H1 (cell line): ENCODE measurements around the gene RFX2. TPM values are rescaled to one million over a fixed set of nuclear protein-coding genes. Genes with fewer than 3 reads are reported as not detected.

Source experiments
- CTCF ChIA-PET: fragments of 300-600 bp; sonication (Branson Sonifier 250); formaldehyde crosslinking; loops from one replicate; lab custom pipeline; 2021; ENCODE audit not compliant: partially characterized antibody; lab: Charles Lee
- POLR2A ChIA-PET: fragments of 300-600 bp; sonication (Branson Sonifier 250); formaldehyde crosslinking; loops from one replicate; lab custom pipeline; 2021; ENCODE audit warnings: inconsistent platforms; ENCODE audit not compliant: partially characterized antibody; lab: Charles Lee
- DNase-seq, 2 experiments: peaks; one replicate each; pipeline versions ENCODE4 v3.0.0 to v3.0.0-alpha.2; 2010 to 2022; ENCODE audit warnings: low spot score in 2 of 2, low read depth in 1 of 2, mixed read lengths in 1 of 2
- FAIRE-seq: peaks from 2 replicates; lab custom pipeline; 2011; peaks lifted over from hg19 to GRCh38; lab: Jason Lieb, UNC
- H2AFZ ChIP-seq: 2 replicates; pipeline ENCODE4 v1.8.1; 2012; ENCODE audit warnings: low read length, inconsistent platforms
- H2AK5ac ChIP-seq: 2 replicates; pipeline ENCODE4 v1.6.1; 2013; ENCODE audit warnings: low read depth, low read length
- H2BK120ac ChIP-seq: replicated peaks from 2 replicates; pipeline ENCODE3; 2013; ENCODE audit warnings: low read depth, low read length, inconsistent platforms
- H2BK12ac ChIP-seq: 2 replicates; pipeline ENCODE4 v1.6.1; 2013; ENCODE audit warnings: low read depth, low read length
- H2BK15ac ChIP-seq: 2 replicates; pipeline ENCODE4 v1.6.1; 2013; ENCODE audit warnings: low read length
- H2BK20ac ChIP-seq: 2 replicates; pipeline ENCODE4 v1.6.1; 2013; ENCODE audit warnings: low read length
- H2BK5ac ChIP-seq: 2 replicates; pipeline ENCODE4 v1.6.1; 2013; ENCODE audit warnings: low read depth, low read length
- H3K14ac ChIP-seq: 2 replicates; pipeline ENCODE4 v1.6.1; 2013; ENCODE audit warnings: inconsistent platforms; ENCODE audit not compliant: insufficient read length
- H3K18ac ChIP-seq: 2 replicates; pipeline ENCODE4 v1.6.1; 2013; ENCODE audit warnings: low read length; ENCODE audit errors: extremely low read depth
- H3K23ac ChIP-seq: 2 replicates; pipeline ENCODE4 v1.6.1; 2013; ENCODE audit warnings: inconsistent platforms; ENCODE audit not compliant: insufficient read length
- H3K23me2 ChIP-seq: 2 replicates; pipeline ENCODE4 v1.6.1; 2013; ENCODE audit warnings: low read depth, low read length
- H3K27ac ChIP-seq: 2 replicates; pipeline ENCODE4 v1.6.1; 2011; ENCODE audit warnings: low read depth, low read length, inconsistent platforms
- H3K27me3 ChIP-seq, 4 experiments: replicated peaks in 1 of 4; 1 replicate in 1 of 4; 2 replicates in 3 of 4; pipeline versions ENCODE4 v1.6.1 to v1.8.1; 2011 to 2013; ENCODE audit warnings: low read length in 3 of 4, mild to moderate bottlenecking in 3 of 4, inconsistent platforms in 2 of 4, mixed read lengths in 2 of 4, moderate library complexity in 1 of 4; ENCODE audit not compliant: control insufficient read depth in 3 of 4, insufficient read depth in 3 of 4; ENCODE audit errors: extremely low read depth in 1 of 4
- H3K36me3 ChIP-seq, 4 experiments: 2 replicates each; pipeline versions ENCODE4 v1.6.1 to v1.8.1; 2011 to 2013; ENCODE audit warnings: mild to moderate bottlenecking in 4 of 4, low read length in 3 of 4, moderate library complexity in 2 of 4, control low read depth in 1 of 4, inconsistent platforms in 1 of 4; ENCODE audit not compliant: insufficient read depth in 4 of 4, control insufficient read depth in 2 of 4
- H3K4ac ChIP-seq: replicated peaks from 2 replicates; pipeline ENCODE3; 2013; ENCODE audit warnings: low read length, low read depth, mixed read lengths, inconsistent platforms; ENCODE audit not compliant: insufficient read length
- H3K4me1 ChIP-seq, 4 experiments: replicated peaks in 1 of 4; 1 replicate in 1 of 4; 2 replicates in 3 of 4; pipeline versions ENCODE4 v1.6.1 to v1.8.1; 2011 to 2013; ENCODE audit warnings: low read length in 3 of 4, inconsistent platforms in 2 of 4, mixed read lengths in 1 of 4; ENCODE audit not compliant: insufficient read depth in 4 of 4, control insufficient read depth in 3 of 4
- H3K4me2 ChIP-seq, 2 experiments: 2 replicates each; pipeline versions ENCODE4 v1.6.1 to v1.8.1; 2011 to 2013; ENCODE audit warnings: low read depth in 2 of 2, low read length in 2 of 2, control low read depth in 1 of 2, inconsistent platforms in 1 of 2, mild to moderate bottlenecking in 1 of 2; ENCODE audit not compliant: insufficient read depth in 1 of 2
- H3K4me3 ChIP-seq, 4 experiments: fragments of 200-600, 300-600 bp in 1 of 4; sonication (generic), shearing (Covaris generic), sonication (Bioruptor Twin) in 1 of 4; 2 replicates each; pipeline versions ENCODE4 v1.5.1 to v1.8.1; 2011 to 2016; ENCODE audit warnings: low read length in 4 of 4, low read depth in 3 of 4, control low read depth in 2 of 4, inconsistent platforms in 2 of 4, mild to moderate bottlenecking in 2 of 4, mixed read lengths in 1 of 4, moderate library complexity in 1 of 4; ENCODE audit not compliant: insufficient read depth in 2 of 4; ENCODE audit errors: extremely low read depth in 1 of 4
- H3K56ac ChIP-seq: replicated peaks from 2 replicates; pipeline ENCODE3; 2013; ENCODE audit warnings: low read depth, mild to moderate bottlenecking, mixed read lengths, low read length, inconsistent platforms; ENCODE audit not compliant: insufficient read length
- H3K79me1 ChIP-seq: 2 replicates; pipeline ENCODE4 v1.6.1; 2013; ENCODE audit warnings: low read depth, low read length, control low read depth
- H3K79me2 ChIP-seq, 2 experiments: 2 replicates each; pipeline versions ENCODE4 v1.6.1 to v1.8.1; 2012 to 2013; ENCODE audit warnings: low read length in 2 of 2, mild to moderate bottlenecking in 2 of 2, inconsistent platforms in 1 of 2; ENCODE audit not compliant: insufficient read depth in 2 of 2, control insufficient read depth in 1 of 2
- H3K9ac ChIP-seq, 4 experiments: replicated peaks in 1 of 4; 1 replicate in 1 of 4; 2 replicates in 3 of 4; pipeline versions ENCODE4 v1.6.1 to v1.8.1; 2011 to 2013; ENCODE audit warnings: low read depth in 3 of 4, low read length in 3 of 4, control low read depth in 2 of 4, mild to moderate bottlenecking in 2 of 4, moderate library complexity in 2 of 4, inconsistent platforms in 1 of 4; ENCODE audit errors: extremely low read depth in 1 of 4
- H3K9me3 ChIP-seq, 2 experiments: 2 replicates each; pipeline versions ENCODE4 v1.6.1 to v1.8.1; 2012 to 2013; ENCODE audit warnings: mild to moderate bottlenecking in 2 of 2, moderate library complexity in 2 of 2, control low read depth in 1 of 2, inconsistent platforms in 1 of 2, low read depth in 1 of 2, low read length in 1 of 2, mixed read lengths in 1 of 2; ENCODE audit not compliant: insufficient read depth in 2 of 2
- H4K20me1 ChIP-seq, 2 experiments: replicated peaks in 1 of 2; 2 replicates each; pipeline versions ENCODE3 to v1.8.1; 2011 to 2013; ENCODE audit warnings: inconsistent platforms in 2 of 2, low read length in 2 of 2, mild to moderate bottlenecking in 1 of 2; ENCODE audit not compliant: insufficient read depth in 2 of 2, control insufficient read depth in 1 of 2
- H4K5ac ChIP-seq: 2 replicates; pipeline ENCODE4 v1.6.1; 2013; ENCODE audit warnings: low read length, low read depth, mixed read lengths, inconsistent platforms; ENCODE audit not compliant: insufficient read length
- H4K8ac ChIP-seq: 2 replicates; pipeline ENCODE4 v1.8.0; 2013; ENCODE audit warnings: mild to moderate bottlenecking, moderate library complexity, low read length, inconsistent platforms; ENCODE audit not compliant: insufficient read depth; ENCODE audit errors: extremely low read depth
- H4K91ac ChIP-seq: replicated peaks from 2 replicates; pipeline ENCODE3; 2013; ENCODE audit warnings: low read length, mixed read lengths, inconsistent platforms; ENCODE audit not compliant: insufficient read length
- GTF2F1 ChIP-seq: IDR thresholded peaks from 2 replicates; pipeline ENCODE4 v1.6.1; 2012; ENCODE audit warnings: low read depth, low read length, improper control_type of control experiment, borderline replicate concordance
- POLR2AphosphoS5 ChIP-seq: IDR thresholded peaks from 2 replicates; pipeline ENCODE4 v1.6.1; 2011; ENCODE audit warnings: low read depth, low read length
- RNF2 ChIP-seq: fragments of 200-900, 300-1000 bp; sonication (generic); IDR thresholded peaks from 2 replicates; pipeline ENCODE4 v1.7.1; 2016; ENCODE audit warnings: borderline replicate concordance, low read depth, mild to moderate bottlenecking, antibody characterized with exemption, low read length; ENCODE audit not compliant: poor library complexity, severe bottlenecking; ENCODE audit errors: missing control alignments
- RXRA ChIP-seq: IDR thresholded peaks from 2 replicates; pipeline ENCODE4 v1.6.1; 2011; ENCODE audit warnings: low read depth, mild to moderate bottlenecking, low read length, moderate library complexity; ENCODE audit not compliant: insufficient read depth
- WGBS, 2 experiments: shearing (Covaris generic) in 1 of 2; methylation state at CpG; one replicate each; pipeline versions ENCODE4 v1.1.6 to v1.1.7; 2013 to 2015; ENCODE audit warnings: low lambda C conversion rate in 2 of 2, mixed read lengths in 2 of 2, inconsistent platforms in 1 of 2, low coverage in 1 of 2, missing lambda C conversion rate in 1 of 2; ENCODE audit not compliant: insufficient replicate concordance in 2 of 2, insufficient coverage in 1 of 2, insufficient read length in 1 of 2; ENCODE audit errors: extremely low coverage in 1 of 2, missing lambda C conversion rate in 1 of 2; 5-methylcytosine and 5-hydroxymethylcytosine counted together
- polyA plus RNA-seq, 7 experiments: library from polyadenylated mRNA; depleted of rRNA in 3 of 7; stranded (reverse) in 5 of 7; unstranded in 2 of 7; fragments of >200 nt in 5 of 7; fragments of 200-250 nt in 2 of 7; gene quantifications; 1 replicate in 5 of 7; 2 replicates in 1 of 7; 4 replicates in 1 of 7; pipeline versions ENCODE4 v1.2.1 to v1.2.3, GENCODE V29; 2011 to 2013; ENCODE audit warnings: missing spikeins in 2 of 7, mixed read lengths in 2 of 7
- total RNA-seq: library from RNA; stranded (reverse); fragmentation: NEBNext Ultra II Directional; extraction: Animal tissue kit (Norgen Biotek cat#: 25700); gene quantifications from 2 replicates; pipeline ENCODE4 v1.2.1, GENCODE V29; 2021

RFX2 gene
- total and polyA plus RNA-seq, 2 of the 8 experiments (the other 6 are each of a cell fraction or from before 2014, with no cell fraction given): 4.8 to 5.3 TPM

DNA sequence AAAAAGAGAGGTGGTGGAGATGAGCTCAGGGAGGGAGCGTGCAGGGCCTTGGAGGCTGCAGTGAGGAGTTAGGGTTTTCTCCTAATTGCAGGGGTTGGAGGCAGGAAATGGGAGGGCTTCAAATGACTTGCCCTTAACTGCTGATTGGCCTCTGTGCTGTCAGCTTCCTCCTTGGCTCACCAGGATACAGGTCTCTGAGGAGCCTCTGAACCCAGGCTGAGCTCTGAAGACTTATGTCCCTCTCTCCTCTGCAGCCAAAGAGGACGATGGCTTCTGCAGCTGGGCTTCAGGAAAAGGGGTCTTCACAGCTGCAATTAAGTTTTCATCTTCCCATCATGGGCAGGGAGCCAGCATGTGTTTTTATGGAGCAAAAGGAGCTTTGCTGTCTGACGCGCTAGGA lies 125.7 kb downstream of the RFX2 start:
- Histone ChIP-seq H3K4me1 (peaks cover 0 to 3% (median 0%) of the 10 kb centered on the region in 4 experiments; a peak in 5 of 7 replicates), H3K56ac (no peak overlapping the region), H3K4ac (no peak overlapping the region), H3K27ac (no peak overlapping the region), H3K4me2 (no peak overlapping the region), H3K18ac (no peak overlapping the region), H2BK12ac (no peak overlapping the region), H2AFZ (no peak overlapping the region), H3K23ac (no peak overlapping the region), H3K79me2 (no peaks in the 10 kb centered on the region), H3K4me3 (no peak overlapping the region), H3K14ac (no peak overlapping the region), H2BK5ac (no peak overlapping the region), H4K20me1 (no peaks in the 10 kb centered on the region), H4K91ac (no peak overlapping the region), H2BK15ac (no peak overlapping the region), H3K23me2 (no peaks in the 10 kb centered on the region), H3K9me3 (no peaks in the 10 kb centered on the region), H3K9ac (no peak overlapping the region), H2BK20ac (no peak overlapping the region), H3K27me3 (no peaks in the 10 kb centered on the region; a peak in 2 of 7 replicates), H3K79me1 (no peaks in the 10 kb centered on the region), H4K5ac (no peak overlapping the region), H3K36me3 (no peaks in the 10 kb centered on the region), H4K8ac (peak overlapping the region; percentile 11; the same call in 1 of the 2 replicates), H2AK5ac (no peak overlapping the region), H2BK120ac (no peak overlapping the region)
- no peak for DNase-seq
- FAIRE-seq: no peak
- ChIA-PET CTCF (interaction anchor here (0.6 to 13.2 kb wide), 13 partner anchors 9 to 180 kb away, joined by 3 to 306 read pairs (median 4); partner anchors contain the start of gene NRTN), POLR2A (interaction anchor here (0.8 kb wide), 1 partner anchor 14 kb away, joined by 4 read pairs; no protein-coding TSS in a partner anchor)
- WGBS, 2 experiments: 88% methylated on average over 4 of the region's 4 CpGs; no CpG with 5 or more reads in 1 of the 2 experiments
- no peak for TF ChIP-seq POLR2AphosphoS5
- TF ChIP-seq RXRA: no peak
- TF ChIP-seq GTF2F1: no peak
- TF ChIP-seq RNF2: no peak
